Measurements from ENCODE around the gene CLEC9A.

GRCh38 chr12:10072131-10072530 is 41.6 kb downstream of the CLEC9A start:
- TF ChIP-seq CTCF (conservative IDR thresholded peaks at IDR 0.05; ENCODE audit: low read depth, low read length), result no peak
- no peak for TF ChIP-seq EZH2 (IDR thresholded peaks at IDR 0.05; ENCODE audit: low read length, unreplicated experiment)
- no peak for TF ChIP-seq EZH2phosphoT487 (IDR thresholded peaks at IDR 0.05; ENCODE audit: borderline replicate concordance, low read length)
